ENCODE data around the gene C1QTNF6. TPM values are rescaled to one million over a fixed set of nuclear protein-coding genes. Genes with fewer than 3 reads are reported as not detected.

Gene C1QTNF6
- total and polyA plus RNA-seq, 2 experiments from 2014 or later = 1.7 to 2.3 TPM

- no peaks in the 10 kb centered on the region for H3F3A ChIP-seq (replicated peaks; ENCODE audit: low read depth)
- TF ChIP-seq, protein P1, sequence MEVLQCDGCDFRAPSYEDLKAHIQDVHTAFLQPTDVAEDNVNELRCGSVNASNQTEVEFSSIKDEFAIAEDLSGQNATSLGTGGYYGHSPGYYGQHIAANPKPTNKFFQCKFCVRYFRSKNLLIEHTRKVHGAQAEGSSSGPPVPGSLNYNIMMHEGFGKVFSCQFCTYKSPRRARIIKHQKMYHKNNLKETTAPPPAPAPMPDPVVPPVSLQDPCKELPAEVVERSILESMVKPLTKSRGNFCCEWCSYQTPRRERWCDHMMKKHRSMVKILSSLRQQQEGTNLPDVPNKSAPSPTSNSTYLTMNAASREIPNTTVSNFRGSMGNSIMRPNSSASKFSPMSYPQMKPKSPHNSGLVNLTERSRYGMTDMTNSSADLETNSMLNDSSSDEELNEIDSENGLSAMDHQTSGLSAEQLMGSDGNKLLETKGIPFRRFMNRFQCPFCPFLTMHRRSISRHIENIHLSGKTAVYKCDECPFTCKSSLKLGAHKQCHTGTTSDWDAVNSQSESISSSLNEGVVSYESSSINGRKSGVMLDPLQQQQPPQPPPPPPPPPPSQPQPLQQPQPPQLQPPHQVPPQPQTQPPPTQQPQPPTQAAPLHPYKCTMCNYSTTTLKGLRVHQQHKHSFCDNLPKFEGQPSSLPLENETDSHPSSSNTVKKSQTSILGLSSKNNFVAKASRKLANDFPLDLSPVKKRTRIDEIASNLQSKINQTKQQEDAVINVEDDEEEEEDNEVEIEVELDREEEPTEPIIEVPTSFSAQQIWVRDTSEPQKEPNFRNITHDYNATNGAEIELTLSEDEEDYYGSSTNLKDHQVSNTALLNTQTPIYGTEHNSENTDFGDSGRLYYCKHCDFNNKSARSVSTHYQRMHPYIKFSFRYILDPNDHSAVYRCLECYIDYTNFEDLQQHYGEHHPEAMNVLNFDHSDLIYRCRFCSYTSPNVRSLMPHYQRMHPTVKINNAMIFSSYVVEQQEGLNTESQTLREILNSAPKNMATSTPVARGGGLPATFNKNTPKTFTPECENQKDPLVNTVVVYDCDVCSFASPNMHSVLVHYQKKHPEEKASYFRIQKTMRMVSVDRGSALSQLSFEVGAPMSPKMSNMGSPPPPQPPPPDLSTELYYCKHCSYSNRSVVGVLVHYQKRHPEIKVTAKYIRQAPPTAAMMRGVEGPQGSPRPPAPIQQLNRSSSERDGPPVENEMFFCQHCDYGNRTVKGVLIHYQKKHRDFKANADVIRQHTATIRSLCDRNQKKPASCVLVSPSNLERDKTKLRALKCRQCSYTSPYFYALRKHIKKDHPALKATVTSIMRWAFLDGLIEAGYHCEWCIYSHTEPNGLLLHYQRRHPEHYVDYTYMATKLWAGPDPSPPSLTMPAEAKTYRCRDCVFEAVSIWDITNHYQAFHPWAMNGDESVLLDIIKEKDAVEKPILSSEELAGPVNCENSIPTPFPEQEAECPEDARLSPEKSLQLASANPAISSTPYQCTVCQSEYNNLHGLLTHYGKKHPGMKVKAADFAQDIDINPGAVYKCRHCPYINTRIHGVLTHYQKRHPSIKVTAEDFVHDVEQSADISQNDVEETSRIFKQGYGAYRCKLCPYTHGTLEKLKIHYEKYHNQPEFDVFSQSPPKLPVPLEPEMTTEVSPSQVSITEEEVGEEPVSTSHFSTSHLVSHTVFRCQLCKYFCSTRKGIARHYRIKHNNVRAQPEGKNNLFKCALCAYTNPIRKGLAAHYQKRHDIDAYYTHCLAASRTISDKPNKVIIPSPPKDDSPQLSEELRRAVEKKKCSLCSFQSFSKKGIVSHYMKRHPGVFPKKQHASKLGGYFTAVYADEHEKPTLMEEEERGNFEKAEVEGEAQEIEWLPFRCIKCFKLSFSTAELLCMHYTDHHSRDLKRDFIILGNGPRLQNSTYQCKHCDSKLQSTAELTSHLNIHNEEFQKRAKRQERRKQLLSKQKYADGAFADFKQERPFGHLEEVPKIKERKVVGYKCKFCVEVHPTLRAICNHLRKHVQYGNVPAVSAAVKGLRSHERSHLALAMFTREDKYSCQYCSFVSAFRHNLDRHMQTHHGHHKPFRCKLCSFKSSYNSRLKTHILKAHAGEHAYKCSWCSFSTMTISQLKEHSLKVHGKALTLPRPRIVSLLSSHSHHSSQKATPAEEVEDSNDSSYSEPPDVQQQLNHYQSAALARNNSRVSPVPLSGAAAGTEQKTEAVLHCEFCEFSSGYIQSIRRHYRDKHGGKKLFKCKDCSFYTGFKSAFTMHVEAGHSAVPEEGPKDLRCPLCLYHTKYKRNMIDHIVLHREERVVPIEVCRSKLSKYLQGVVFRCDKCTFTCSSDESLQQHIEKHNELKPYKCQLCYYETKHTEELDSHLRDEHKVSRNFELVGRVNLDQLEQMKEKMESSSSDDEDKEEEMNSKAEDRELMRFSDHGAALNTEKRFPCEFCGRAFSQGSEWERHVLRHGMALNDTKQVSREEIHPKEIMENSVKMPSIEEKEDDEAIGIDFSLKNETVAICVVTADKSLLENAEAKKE (CRISPR knock-in tag; IDR thresholded peaks at IDR 0.05) = no peak
- TF ChIP-seq CREB1 (CRISPR knock-in tag; IDR thresholded peaks at IDR 0.05; ENCODE audit: low read depth) = no peak
- TF ChIP-seq JUNB (IDR thresholded peaks at IDR 0.05; ENCODE audit: unreplicated experiment) = no peak
- TF ChIP-seq NANOG (IDR thresholded peaks at IDR 0.05; ENCODE audit: borderline replicate concordance) = no peak
- no peak for TF ChIP-seq CTCF (conservative IDR thresholded peaks at IDR 0.05; ENCODE audit: low read depth in 2 of 2)
- TF ChIP-seq EZH2 (IDR thresholded peaks at IDR 0.05; ENCODE audit: low read depth, unreplicated experiment) = no peak
- TF ChIP-seq ZNF114 (CRISPR knock-in tag; IDR thresholded peaks at IDR 0.05) = no peak
- no peak for TF ChIP-seq ZNF331 (CRISPR knock-in tag; IDR thresholded peaks at IDR 0.05; ENCODE audit: low read depth)
- TF ChIP-seq STAT1 (IDR thresholded peaks at IDR 0.05; ENCODE audit: unreplicated experiment) = no peak
- TF ChIP-seq ETS1 (IDR thresholded peaks at IDR 0.05) = no peak
- TF ChIP-seq, protein P2, sequence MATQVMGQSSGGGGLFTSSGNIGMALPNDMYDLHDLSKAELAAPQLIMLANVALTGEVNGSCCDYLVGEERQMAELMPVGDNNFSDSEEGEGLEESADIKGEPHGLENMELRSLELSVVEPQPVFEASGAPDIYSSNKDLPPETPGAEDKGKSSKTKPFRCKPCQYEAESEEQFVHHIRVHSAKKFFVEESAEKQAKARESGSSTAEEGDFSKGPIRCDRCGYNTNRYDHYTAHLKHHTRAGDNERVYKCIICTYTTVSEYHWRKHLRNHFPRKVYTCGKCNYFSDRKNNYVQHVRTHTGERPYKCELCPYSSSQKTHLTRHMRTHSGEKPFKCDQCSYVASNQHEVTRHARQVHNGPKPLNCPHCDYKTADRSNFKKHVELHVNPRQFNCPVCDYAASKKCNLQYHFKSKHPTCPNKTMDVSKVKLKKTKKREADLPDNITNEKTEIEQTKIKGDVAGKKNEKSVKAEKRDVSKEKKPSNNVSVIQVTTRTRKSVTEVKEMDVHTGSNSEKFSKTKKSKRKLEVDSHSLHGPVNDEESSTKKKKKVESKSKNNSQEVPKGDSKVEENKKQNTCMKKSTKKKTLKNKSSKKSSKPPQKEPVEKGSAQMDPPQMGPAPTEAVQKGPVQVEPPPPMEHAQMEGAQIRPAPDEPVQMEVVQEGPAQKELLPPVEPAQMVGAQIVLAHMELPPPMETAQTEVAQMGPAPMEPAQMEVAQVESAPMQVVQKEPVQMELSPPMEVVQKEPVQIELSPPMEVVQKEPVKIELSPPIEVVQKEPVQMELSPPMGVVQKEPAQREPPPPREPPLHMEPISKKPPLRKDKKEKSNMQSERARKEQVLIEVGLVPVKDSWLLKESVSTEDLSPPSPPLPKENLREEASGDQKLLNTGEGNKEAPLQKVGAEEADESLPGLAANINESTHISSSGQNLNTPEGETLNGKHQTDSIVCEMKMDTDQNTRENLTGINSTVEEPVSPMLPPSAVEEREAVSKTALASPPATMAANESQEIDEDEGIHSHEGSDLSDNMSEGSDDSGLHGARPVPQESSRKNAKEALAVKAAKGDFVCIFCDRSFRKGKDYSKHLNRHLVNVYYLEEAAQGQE (IDR thresholded peaks at IDR 0.05; ENCODE audit: unreplicated experiment) = no peak
- TF ChIP-seq EZH2phosphoT487 (IDR thresholded peaks at IDR 0.05; ENCODE audit: unreplicated experiment) = no peak
- H3K9me3 Mint-ChIP-seq = peaks cover 17% of the 10 kb centered on the region
- H2AFZ ChIP-seq = no peak overlapping the region
- ATAC-seq (no peak), DNase-seq (ENCODE audit: low spot score) (no peak)
- no peak overlapping the region for H3K27ac Mint-ChIP-seq
- peaks cover 9% of the 10 kb centered on the region for H3K27me3 Mint-ChIP-seq (ENCODE audit: insufficient read depth, low read depth, poor library complexity)
- no peak overlapping the region for H3K4me3 Mint-ChIP-seq
- peaks cover 29% of the 10 kb centered on the region for H3K36me3 Mint-ChIP-seq (ENCODE audit: low read depth)
- no peak overlapping the region for H3K4me2 ChIP-seq
- H3K27me3 ChIP-seq (ENCODE audit: insufficient read depth) = no peaks in the 10 kb centered on the region
- H3K4me1 Mint-ChIP-seq = peaks cover 15% of the 10 kb centered on the region
- peaks cover 5% of the 10 kb centered on the region; the same call in 1 of the 2 replicates for H3K36me3 ChIP-seq (ENCODE audit: insufficient read depth)
- H3K4me3 ChIP-seq = no peak overlapping the region
- no peaks in the 10 kb centered on the region for H3K9me2 ChIP-seq (ENCODE audit: insufficient read depth)
- H3K27ac ChIP-seq (ENCODE audit: low read depth) = no peak overlapping the region
- H3K4me1 ChIP-seq (ENCODE audit: insufficient read depth) = peaks cover 8% of the 10 kb centered on the region; the same call in 1 of the 2 replicates
- no peaks in the 10 kb centered on the region for H4K20me1 ChIP-seq (replicated peaks; ENCODE audit: insufficient read depth)
- no peaks in the 10 kb centered on the region for H3K79me2 ChIP-seq (replicated peaks; ENCODE audit: insufficient read depth)
Observed at GRCh38 chr22:37195921-37196320, 7.9 kb upstream of the C1QTNF6 start.
